ENCODE data around the gene PAH. TPM values are rescaled to one million over a fixed set of nuclear protein-coding genes. Genes with fewer than 3 reads are reported as not detected.
A peak's percentile ranks its signal among the peaks of the same experiment; 100 is the strongest.

PAH gene
- total and polyA plus RNA-seq, 2 of the 13 experiments (the other 11 are each of a cell fraction or from before 2014, with no cell fraction given), result 192 to 451 TPM

GRCh38 chr12:102917026-102917787 is at the start of gene PAH (continued):
- TF ChIP-seq DNMT3B (CRISPR knock-in tag; conservative IDR thresholded peaks at IDR 0.05) (0 out of 2 replicates have a peak, but pooled peaks have one; percentile 32), HNF4A (CRISPR knock-in tag; IDR thresholded peaks at IDR 0.05) (peak; percentile 57; the same call in 1 of the 2 replicates), REPIN1 (CRISPR knock-in tag; IDR thresholded peaks at IDR 0.05; ENCODE audit: borderline replicate concordance, low read depth) (peak; percentile 86; the same call in 1 of the 2 replicates), ZFP91 (CRISPR knock-in tag; IDR thresholded peaks at IDR 0.05; ENCODE audit: borderline replicate concordance) (peak; percentile 92), KMT2A (CRISPR knock-in tag; IDR thresholded peaks at IDR 0.05) (peak; percentile 39; the same call in 1 of the 2 replicates), IKZF5 (CRISPR knock-in tag; IDR thresholded peaks at IDR 0.05) (no peak), RBAK (CRISPR knock-in tag; IDR thresholded peaks at IDR 0.05) (0 out of 2 replicates have a peak, but pooled peaks have one; percentile 4), IRX3 (CRISPR knock-in tag; IDR thresholded peaks at IDR 0.05; ENCODE audit: borderline replicate concordance, low read depth) (peak; percentile 69; the same call in 1 of the 2 replicates), MXD1 (CRISPR knock-in tag; IDR thresholded peaks at IDR 0.05) (peak; percentile 58; the same call in 1 of the 2 replicates), ZNF224 (CRISPR knock-in tag; IDR thresholded peaks at IDR 0.05) (0 out of 2 replicates have a peak, but pooled peaks have one; percentile 25), PATZ1 (CRISPR knock-in tag; IDR thresholded peaks at IDR 0.05) (peak; percentile 89), TGIF2 (CRISPR knock-in tag; IDR thresholded peaks at IDR 0.05) (no peak; the same call in 1 of the 2 replicates), ZNF766 (CRISPR knock-in tag; IDR thresholded peaks at IDR 0.05; ENCODE audit: borderline replicate concordance) (peak; percentile 67; the same call in 1 of the 2 replicates), GMEB2 (CRISPR knock-in tag; IDR thresholded peaks at IDR 0.05; ENCODE audit: low read depth) (no peak), LCORL (IDR thresholded peaks at IDR 0.05) (no peak), LCORL (CRISPR knock-in tag; IDR thresholded peaks at IDR 0.05) (peak; percentile 95), MNT (IDR thresholded peaks at IDR 0.05) (peak; percentile 34; the same call in 1 of the 2 replicates), ZNF746 (CRISPR knock-in tag; IDR thresholded peaks at IDR 0.05) (peak; percentile 70; the same call in 1 of the 2 replicates), ZNF143 (CRISPR knock-in tag; IDR thresholded peaks at IDR 0.05) (peak; percentile 17; the same call in 1 of the 2 replicates), ZNF253 (CRISPR knock-in tag; IDR thresholded peaks at IDR 0.05; ENCODE audit: borderline replicate concordance) (0 out of 2 replicates have a peak, but pooled peaks have one; percentile 48)

Data from HepG2 (cell line).